GM12801 (cell line): ENCODE measurements around the gene SPAG17.

Experiments used
- CTCF ChIP-seq: IDR thresholded peaks from one replicate; pipeline ENCODE4 v1.5.1; 2011; ENCODE audit warnings: control low read depth; ENCODE audit not compliant: insufficient read length; ENCODE audit errors: extremely low read depth

Gene SPAG17

GRCh38 chr1:118042501-118042900, 142.5 kb downstream of the SPAG17 start:
- no peak for TF ChIP-seq CTCF

- no peak for TF ChIP-seq CTCF
These were observed 145.9 kb downstream of the SPAG17 start for GRCh38 chr1:118039170-118039569.

GRCh38 chr1:118032883-118033282, 152.1 kb downstream of the SPAG17 start:
- no peak for TF ChIP-seq CTCF

- no peak for TF ChIP-seq CTCF
These were observed 156.8 kb downstream of the SPAG17 start for GRCh38 chr1:118028267-118028666.

DNA sequence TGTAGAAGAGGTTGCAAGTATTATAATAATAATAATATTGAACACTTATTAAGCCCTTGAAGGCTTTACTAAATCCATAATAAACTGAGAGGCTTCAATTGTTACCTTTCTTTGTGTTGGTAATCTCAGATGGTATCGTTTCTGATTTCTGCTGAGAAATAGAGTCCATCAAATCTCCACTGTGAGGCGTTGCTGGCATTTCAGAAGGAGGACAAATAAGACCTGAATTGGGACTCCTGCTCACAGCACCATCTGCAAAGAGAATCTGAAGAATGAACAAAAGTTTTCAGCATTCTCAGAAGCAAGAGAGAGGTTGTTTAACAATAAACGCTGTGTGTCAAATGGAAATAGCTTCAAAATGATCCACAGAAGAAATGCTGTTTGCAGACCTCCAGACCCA, 161.8 kb downstream of the SPAG17 start:
- TF ChIP-seq CTCF, result no peak

DNA sequence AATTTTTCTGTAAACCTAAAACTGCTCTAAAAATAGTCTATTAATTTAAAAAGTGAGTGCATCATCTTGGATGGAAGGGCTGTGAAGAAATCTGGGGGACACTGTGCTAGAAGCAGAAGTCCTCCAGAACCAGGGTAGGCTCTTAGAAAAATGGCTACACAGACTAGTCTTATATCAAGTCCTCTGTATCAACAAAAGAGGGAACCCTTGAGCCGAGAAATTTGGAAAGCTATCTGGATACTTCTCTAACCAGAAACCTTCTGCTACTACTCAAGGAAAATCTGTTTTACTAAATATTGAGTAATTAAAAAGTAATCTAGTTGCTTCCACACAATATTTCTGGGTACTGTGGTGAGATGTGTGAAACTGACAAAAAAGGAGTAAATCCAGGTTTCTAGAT, 163.4 kb downstream of the SPAG17 start:
- no peak for TF ChIP-seq CTCF

DNA sequence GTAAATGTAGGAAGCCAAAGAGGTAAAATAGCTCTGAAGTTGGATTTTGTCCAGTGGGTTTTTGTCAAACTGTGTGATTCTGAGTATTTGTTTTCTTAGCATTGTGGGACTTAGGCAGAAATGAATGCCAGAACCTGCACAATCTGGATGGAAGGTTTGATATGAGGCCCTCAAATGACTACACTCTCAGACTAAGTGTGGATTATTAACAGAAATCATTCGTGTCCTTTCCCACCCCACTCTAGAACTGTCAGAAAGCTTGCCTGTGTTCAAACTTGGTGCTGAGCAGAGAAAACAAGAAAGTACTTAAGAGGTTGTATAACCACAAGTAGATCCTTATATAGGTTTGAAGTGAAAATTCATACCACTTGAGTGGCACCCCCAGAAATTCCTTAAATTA, 167.0 kb downstream of the SPAG17 start:
- TF ChIP-seq CTCF, result no peak

- TF ChIP-seq CTCF, result no peak
These were observed 171.1 kb downstream of the SPAG17 start for GRCh38 chr1:118013938-118014337.
